ENCODE measurements around the gene USP44. TPM values are rescaled to one million over a fixed set of nuclear protein-coding genes. Genes with fewer than 3 reads are reported as not detected.

Gene USP44
- total RNA-seq, 1 donor from 2014 or later, result 10.4 TPM

DNA sequence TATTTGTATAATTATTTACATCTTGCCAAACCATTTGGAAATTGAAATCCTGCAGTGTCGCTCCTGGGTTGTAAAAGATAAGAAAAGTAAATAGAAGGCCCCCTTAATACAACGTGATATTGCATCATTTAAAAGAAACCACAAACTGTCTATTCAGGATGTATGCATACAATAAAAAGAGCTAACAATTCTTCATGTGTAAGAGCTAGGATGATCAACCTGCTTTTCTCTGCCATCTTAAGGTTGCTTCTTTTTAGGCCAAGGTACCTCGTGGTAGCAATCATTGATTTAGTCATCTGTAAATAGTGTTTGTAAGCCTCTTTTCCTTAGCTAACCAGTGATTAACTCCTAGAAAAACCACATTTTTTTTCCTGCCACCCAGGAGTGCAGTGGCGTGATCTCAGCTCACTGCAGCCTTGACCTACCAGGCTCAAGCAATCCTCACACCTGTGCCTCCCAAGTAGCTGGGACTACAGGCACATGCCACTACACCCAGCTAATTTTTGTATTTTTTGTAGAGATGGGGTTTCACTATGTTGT lies 3.3 kb upstream of the USP44 start:
- no peak for DNase-seq (ENCODE audit: low spot score)
- no peaks in the 10 kb centered on the region for H3K27me3 Mint-ChIP-seq (ENCODE audit: unreplicated experiment)
- H3K9me3 Mint-ChIP-seq (ENCODE audit: unreplicated experiment), result no peaks in the 10 kb centered on the region
- H3K4me1 Mint-ChIP-seq (ENCODE audit: unreplicated experiment), result peaks cover 14% of the 10 kb centered on the region
- H3K4me3 Mint-ChIP-seq (ENCODE audit: unreplicated experiment), result no peak overlapping the region
- peaks cover under 1% of the 10 kb centered on the region for H3K36me3 Mint-ChIP-seq (ENCODE audit: low read depth, unreplicated experiment)
- TF ChIP-seq, protein P1, sequence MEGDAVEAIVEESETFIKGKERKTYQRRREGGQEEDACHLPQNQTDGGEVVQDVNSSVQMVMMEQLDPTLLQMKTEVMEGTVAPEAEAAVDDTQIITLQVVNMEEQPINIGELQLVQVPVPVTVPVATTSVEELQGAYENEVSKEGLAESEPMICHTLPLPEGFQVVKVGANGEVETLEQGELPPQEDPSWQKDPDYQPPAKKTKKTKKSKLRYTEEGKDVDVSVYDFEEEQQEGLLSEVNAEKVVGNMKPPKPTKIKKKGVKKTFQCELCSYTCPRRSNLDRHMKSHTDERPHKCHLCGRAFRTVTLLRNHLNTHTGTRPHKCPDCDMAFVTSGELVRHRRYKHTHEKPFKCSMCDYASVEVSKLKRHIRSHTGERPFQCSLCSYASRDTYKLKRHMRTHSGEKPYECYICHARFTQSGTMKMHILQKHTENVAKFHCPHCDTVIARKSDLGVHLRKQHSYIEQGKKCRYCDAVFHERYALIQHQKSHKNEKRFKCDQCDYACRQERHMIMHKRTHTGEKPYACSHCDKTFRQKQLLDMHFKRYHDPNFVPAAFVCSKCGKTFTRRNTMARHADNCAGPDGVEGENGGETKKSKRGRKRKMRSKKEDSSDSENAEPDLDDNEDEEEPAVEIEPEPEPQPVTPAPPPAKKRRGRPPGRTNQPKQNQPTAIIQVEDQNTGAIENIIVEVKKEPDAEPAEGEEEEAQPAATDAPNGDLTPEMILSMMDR (IDR thresholded peaks at IDR 0.05; ENCODE audit: unreplicated experiment), result no peak
- H3K27ac Mint-ChIP-seq (ENCODE audit: unreplicated experiment), result no peak overlapping the region

DNA sequence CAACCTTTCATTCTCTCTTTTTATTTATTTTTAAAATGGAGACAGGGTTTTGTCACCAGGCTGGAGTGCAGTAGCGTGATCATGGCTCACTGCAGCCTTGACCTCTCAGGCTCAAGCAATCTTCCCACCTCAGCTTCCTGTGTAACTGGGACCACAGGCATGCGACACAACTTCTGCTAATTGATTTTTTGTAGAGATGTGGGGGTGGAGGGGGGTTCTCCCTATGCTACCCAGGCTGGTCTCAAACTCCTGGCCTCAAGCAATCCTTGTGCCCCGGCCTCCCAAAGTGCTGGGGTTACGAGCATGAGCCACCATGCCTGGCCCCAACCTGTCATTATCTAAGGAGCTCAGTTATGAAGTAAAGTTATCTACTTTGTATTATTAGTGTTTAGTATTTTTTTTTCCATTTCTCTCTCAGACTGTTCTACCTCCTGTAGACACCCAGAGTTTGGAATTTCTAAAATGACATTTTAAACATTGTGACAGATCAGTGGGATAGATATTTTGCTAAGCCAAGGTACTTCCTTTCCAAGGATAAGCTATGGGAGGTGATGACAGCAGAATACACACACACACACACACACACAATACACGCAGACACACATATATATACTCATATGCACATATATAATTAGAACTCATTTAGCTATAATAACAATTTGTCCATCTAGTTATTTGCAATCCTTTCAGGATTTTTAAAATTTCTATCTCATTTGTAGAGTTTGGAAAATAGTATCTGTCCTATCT lies 2.1 kb upstream of the USP44 start:
- H3K36me3 Mint-ChIP-seq (ENCODE audit: low read depth, unreplicated experiment), result peaks cover 4% of the 10 kb centered on the region
- no peaks in the 10 kb centered on the region for H3K9me3 Mint-ChIP-seq (ENCODE audit: unreplicated experiment)
- peaks cover 14% of the 10 kb centered on the region for H3K4me1 Mint-ChIP-seq (ENCODE audit: unreplicated experiment)
- no peak overlapping the region for H3K4me3 Mint-ChIP-seq (ENCODE audit: unreplicated experiment)
- TF ChIP-seq, protein P1 (IDR thresholded peaks at IDR 0.05; ENCODE audit: unreplicated experiment), result no peak
- no peaks in the 10 kb centered on the region for H3K27me3 Mint-ChIP-seq (ENCODE audit: unreplicated experiment)
- DNase-seq (ENCODE audit: low spot score), result no peak
- H3K27ac Mint-ChIP-seq (ENCODE audit: unreplicated experiment), result no peak overlapping the region

DNA sequence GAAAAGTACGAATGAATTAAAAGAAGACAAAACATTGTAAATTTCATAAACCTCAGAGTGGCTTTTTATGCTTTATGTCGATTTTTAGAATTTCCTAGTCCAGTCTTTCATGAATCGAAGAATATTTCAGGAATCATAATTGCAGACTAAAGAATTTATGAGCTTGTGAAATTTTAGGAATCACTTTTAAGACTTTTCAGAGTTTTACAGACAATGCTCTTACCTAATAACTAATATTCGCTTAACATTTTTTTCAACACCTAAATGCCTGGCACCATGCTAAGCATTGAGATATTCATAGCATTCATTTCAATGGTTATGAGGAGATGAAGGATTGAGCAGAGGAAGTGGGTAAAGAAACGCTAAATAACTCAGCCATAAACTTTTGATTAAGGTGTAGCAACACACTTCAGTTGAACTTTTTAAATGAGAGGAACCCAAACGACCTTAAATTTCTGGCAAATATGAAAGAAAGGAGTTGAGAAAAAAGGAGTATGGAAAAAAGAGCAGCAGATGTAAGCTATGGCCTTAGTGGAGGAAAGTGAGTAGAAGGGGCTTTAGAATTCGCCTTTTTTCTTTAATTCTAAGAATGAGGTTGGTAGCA lies 739 bp upstream of the USP44 start:
- H3K4me3 Mint-ChIP-seq (ENCODE audit: unreplicated experiment), result no peak overlapping the region
- DNase-seq (ENCODE audit: low spot score), result no peak
- no peaks in the 10 kb centered on the region for H3K9me3 Mint-ChIP-seq (ENCODE audit: unreplicated experiment)
- TF ChIP-seq, protein P1 (IDR thresholded peaks at IDR 0.05; ENCODE audit: unreplicated experiment), result no peak
- H3K4me1 Mint-ChIP-seq (ENCODE audit: unreplicated experiment), result peaks cover 20% of the 10 kb centered on the region
- no peak overlapping the region for H3K27ac Mint-ChIP-seq (ENCODE audit: unreplicated experiment)
- peaks cover 5% of the 10 kb centered on the region for H3K27me3 Mint-ChIP-seq (ENCODE audit: unreplicated experiment)
- peaks cover 4% of the 10 kb centered on the region for H3K36me3 Mint-ChIP-seq (ENCODE audit: low read depth, unreplicated experiment)

DNA sequence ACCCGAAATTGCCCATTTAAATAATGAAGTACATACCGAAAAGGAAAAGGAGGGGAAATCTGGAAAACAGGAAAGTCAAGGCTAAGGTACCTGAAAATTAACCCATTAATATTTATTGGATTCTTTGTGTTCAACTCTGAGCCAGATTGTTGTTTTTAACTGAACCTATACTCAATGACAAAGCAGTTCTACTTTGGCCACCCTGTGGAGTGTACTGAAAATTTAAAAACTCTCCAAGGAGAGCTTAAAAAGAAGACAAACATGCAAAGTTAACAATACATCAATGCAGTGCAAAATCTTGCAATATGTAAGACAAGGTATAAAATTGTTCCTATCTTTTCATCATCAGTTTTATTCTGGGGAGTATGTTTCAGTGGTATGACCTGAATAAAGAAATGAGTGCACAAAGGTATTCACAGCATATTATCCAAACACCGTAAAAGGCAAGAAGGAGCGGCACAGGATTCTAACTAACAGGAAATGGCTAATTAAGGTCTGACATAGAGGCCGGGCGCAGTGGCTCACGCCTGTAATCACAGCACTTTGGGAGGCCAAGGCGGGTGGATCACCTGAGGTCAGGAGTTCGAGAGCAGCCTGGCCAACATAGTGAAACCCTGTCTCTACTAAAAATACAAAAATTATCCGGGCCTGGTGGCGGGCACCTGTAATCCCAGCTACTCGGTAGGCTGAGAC lies 1.7 kb downstream of the USP44 start:
- Mint-ChIP-seq H3K9me3 (ENCODE audit: unreplicated experiment) (no peaks in the 10 kb centered on the region), H3K36me3 (ENCODE audit: low read depth, unreplicated experiment) (peaks cover 4% of the 10 kb centered on the region), H3K27me3 (ENCODE audit: unreplicated experiment) (peaks cover 5% of the 10 kb centered on the region), H3K4me3 (ENCODE audit: unreplicated experiment) (peak overlapping the region; percentile 91), H3K27ac (ENCODE audit: unreplicated experiment) (peak overlapping the region; percentile 92), H3K4me1 (ENCODE audit: unreplicated experiment) (peaks cover 33% of the 10 kb centered on the region)
- TF ChIP-seq, protein P1 (IDR thresholded peaks at IDR 0.05; ENCODE audit: unreplicated experiment), result no peak
- DNase-seq (ENCODE audit: low spot score), result no peak

Measured in endothelial cell (in vitro differentiated cells).